Hepatocyte (in vitro differentiated cells): ENCODE results near the gene MLXIP. TPM values are rescaled to one million over a fixed set of nuclear protein-coding genes. Genes with fewer than 3 reads are reported as not detected.
A peak's percentile ranks its signal among the peaks of the same experiment; 100 is the strongest.

Experiments
- DNase-seq: peaks from one replicate; pipeline ENCODE4 v3.0.0-alpha.2; 2016; ENCODE audit warnings: low spot score
- H2AFZ ChIP-seq: fragments of 200-600 bp; sonication (generic); 2 replicates; pipeline ENCODE4 v1.6.0; 2016; ENCODE audit warnings: antibody characterized with exemption, mild to moderate bottlenecking
- H3K27ac ChIP-seq: fragments of 200-600 bp; sonication (generic); 2 replicates; pipeline ENCODE4 v1.5.1; 2016; ENCODE audit warnings: mild to moderate bottlenecking
- H3K27me3 ChIP-seq: fragments of 200-600 bp; sonication (generic); 2 replicates; pipeline ENCODE4 v1.6.1; 2016
- H3K36me3 ChIP-seq: fragments of 200-600 bp; sonication (generic); replicated peaks from 2 replicates; pipeline ENCODE4 v1.5.1; 2016; ENCODE audit warnings: low read depth; ENCODE audit not compliant: insufficient read depth
- H3K4me1 ChIP-seq: fragments of 200-600 bp; sonication (generic); 2 replicates; pipeline ENCODE4 v1.5.1; 2016; ENCODE audit warnings: mild to moderate bottlenecking, moderate library complexity; ENCODE audit not compliant: insufficient read depth
- H3K4me2 ChIP-seq: fragments of 200-600 bp; sonication (generic); 2 replicates; pipeline ENCODE4 v1.6.0; 2016
- H3K4me3 ChIP-seq: fragments of 200-600 bp; sonication (generic); 2 replicates; pipeline ENCODE4 v1.5.1; 2016; ENCODE audit warnings: mild to moderate bottlenecking
- H3K79me2 ChIP-seq: fragments of 200-600 bp; sonication (generic); 2 replicates; pipeline ENCODE4 v1.6.0; 2017; ENCODE audit warnings: mild to moderate bottlenecking
- H3K9me2 ChIP-seq: fragments of 200-600 bp; sonication (generic); replicated peaks from 2 replicates; pipeline ENCODE4 v1.6.0; 2017; ENCODE audit warnings: mild to moderate bottlenecking; ENCODE audit not compliant: insufficient read depth
- H3K9me3 ChIP-seq: fragments of 200-600 bp; sonication (generic); 2 replicates; pipeline ENCODE4 v1.5.1; 2016; ENCODE audit warnings: low read depth, mild to moderate bottlenecking
- H4K20me1 ChIP-seq: fragments of 200-600 bp; sonication (generic); 2 replicates; pipeline ENCODE4 v1.6.0; 2016; ENCODE audit warnings: mild to moderate bottlenecking; ENCODE audit not compliant: insufficient read depth, poor library complexity, severe bottlenecking
- EZH2 ChIP-seq: fragments of 200-600 bp; sonication (generic); IDR thresholded peaks from 2 replicates; pipeline ENCODE4 v1.6.1; 2016; ENCODE audit warnings: antibody characterized with exemption, mild to moderate bottlenecking, borderline replicate concordance
- EZH2phosphoT487 ChIP-seq: fragments of 200-600 bp; sonication (generic); IDR thresholded peaks from one replicate; pipeline ENCODE4 v1.6.1; 2018; ENCODE audit warnings: antibody characterized with exemption, mild to moderate bottlenecking, low read depth, moderate library complexity; ENCODE audit not compliant: unreplicated experiment, severe bottlenecking
- WGBS: methylation state at CpG from one replicate; pipeline ENCODE4 v1.1.6; 2016; ENCODE audit warnings: low lambda C conversion rate; ENCODE audit errors: missing lambda C conversion rate; 5-methylcytosine and 5-hydroxymethylcytosine counted together
- polyA plus RNA-seq: library from polyadenylated mRNA; unstranded; fragments of >200 nt; fragmentation: Nextera tagmentation; extraction: Ambion mirVana; gene quantifications from 2 replicates; pipeline ENCODE4 v1.2.1, GENCODE V29; 2016
- total RNA-seq: library from RNA; depleted of rRNA; stranded (reverse); fragments of >200 nt; gene quantifications from 2 replicates; pipeline ENCODE4 v1.2.3, GENCODE V29; 2014
- TF ChIP-seq, protein P1 (sequence below): fragments of 200-600 bp; sonication (generic); IDR thresholded peaks from 2 replicates; pipeline ENCODE4 v1.5.1; 2016; ENCODE audit warnings: antibody characterized with exemption, mild to moderate bottlenecking; ENCODE audit not compliant: poor library complexity

MLXIP gene
- total and polyA plus RNA-seq, 2 experiments from 2014 or later, result 11.5 to 33.1 TPM

DNA sequence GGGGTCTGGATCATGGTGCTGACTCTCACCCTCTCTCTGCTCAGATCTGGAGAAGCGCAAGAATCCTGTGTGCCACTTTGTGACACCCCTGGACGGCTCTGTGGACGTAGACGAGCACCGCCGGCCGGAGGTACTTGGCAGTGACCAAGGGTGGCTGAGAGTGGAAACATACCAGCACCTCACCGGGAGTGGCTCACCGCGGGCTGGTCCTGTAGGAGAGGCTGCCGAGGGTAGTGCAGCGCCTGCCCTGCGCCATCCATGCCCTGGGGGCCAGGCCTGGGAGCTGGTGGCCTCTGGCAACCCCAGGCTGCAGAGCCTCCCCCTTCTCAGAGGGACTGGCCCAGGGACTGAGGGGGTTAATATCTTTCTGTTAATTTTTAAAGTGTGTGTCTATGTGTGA lies 49.3 kb downstream of the MLXIP start:
- Histone ChIP-seq H3K9me2 (no peaks in the 10 kb centered on the region), H3K4me3 (no peak overlapping the region), H3K79me2 (peaks cover 29% of the 10 kb centered on the region), H3K4me2 (no peak overlapping the region), H3K9me3 (no peaks in the 10 kb centered on the region), H3K4me1 (no peaks in the 10 kb centered on the region), H2AFZ (no peak overlapping the region), H3K36me3 (no peaks in the 10 kb centered on the region), H3K27ac (no peak overlapping the region), H4K20me1 (peaks cover 2% of the 10 kb centered on the region), H3K27me3 (no peaks in the 10 kb centered on the region)
- 98% methylated on average over 13 of the region's 13 CpGs for WGBS
- TF ChIP-seq, protein P1, sequence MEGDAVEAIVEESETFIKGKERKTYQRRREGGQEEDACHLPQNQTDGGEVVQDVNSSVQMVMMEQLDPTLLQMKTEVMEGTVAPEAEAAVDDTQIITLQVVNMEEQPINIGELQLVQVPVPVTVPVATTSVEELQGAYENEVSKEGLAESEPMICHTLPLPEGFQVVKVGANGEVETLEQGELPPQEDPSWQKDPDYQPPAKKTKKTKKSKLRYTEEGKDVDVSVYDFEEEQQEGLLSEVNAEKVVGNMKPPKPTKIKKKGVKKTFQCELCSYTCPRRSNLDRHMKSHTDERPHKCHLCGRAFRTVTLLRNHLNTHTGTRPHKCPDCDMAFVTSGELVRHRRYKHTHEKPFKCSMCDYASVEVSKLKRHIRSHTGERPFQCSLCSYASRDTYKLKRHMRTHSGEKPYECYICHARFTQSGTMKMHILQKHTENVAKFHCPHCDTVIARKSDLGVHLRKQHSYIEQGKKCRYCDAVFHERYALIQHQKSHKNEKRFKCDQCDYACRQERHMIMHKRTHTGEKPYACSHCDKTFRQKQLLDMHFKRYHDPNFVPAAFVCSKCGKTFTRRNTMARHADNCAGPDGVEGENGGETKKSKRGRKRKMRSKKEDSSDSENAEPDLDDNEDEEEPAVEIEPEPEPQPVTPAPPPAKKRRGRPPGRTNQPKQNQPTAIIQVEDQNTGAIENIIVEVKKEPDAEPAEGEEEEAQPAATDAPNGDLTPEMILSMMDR, result no peak
- TF ChIP-seq EZH2 (no peak), EZH2phosphoT487 (no peak)
- DNase-seq, result no peak

DNA sequence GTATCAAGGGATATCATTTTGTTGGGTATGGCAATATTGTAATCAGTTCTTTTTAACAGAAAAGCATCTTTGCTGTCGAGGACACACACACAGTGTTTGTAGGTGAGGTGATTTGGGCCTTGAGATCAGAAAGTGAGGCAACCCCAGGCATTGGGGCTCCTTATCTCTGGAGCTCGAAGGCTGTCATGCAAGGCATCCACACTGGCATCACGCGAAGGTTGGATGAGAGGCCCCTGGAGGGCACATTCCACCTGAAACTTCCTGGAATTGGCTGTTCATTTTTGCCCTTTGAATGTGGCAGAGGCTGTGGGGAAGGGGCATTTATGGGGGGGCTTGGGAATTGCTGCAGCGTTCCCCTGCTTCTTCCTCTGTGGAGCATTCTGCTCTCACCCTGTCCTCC lies 49.9 kb downstream of the MLXIP start:
- no peaks in the 10 kb centered on the region for H3K9me2 ChIP-seq
- no peak overlapping the region for H3K4me3 ChIP-seq
- no peak overlapping the region for H3K4me2 ChIP-seq
- TF ChIP-seq EZH2 (no peak), EZH2phosphoT487 (no peak)
- TF ChIP-seq, protein P1, result no peak
- H3K9me3 ChIP-seq, result no peaks in the 10 kb centered on the region
- no peaks in the 10 kb centered on the region for H3K4me1 ChIP-seq
- 96% methylated on average over 5 of the region's 5 CpGs for WGBS
- no peak for DNase-seq
- no peak overlapping the region for H2AFZ ChIP-seq
- H3K27ac ChIP-seq, result no peak overlapping the region
- H3K36me3 ChIP-seq, result no peaks in the 10 kb centered on the region
- peaks cover 2% of the 10 kb centered on the region for H4K20me1 ChIP-seq
- peaks cover 26% of the 10 kb centered on the region for H3K79me2 ChIP-seq
- no peaks in the 10 kb centered on the region for H3K27me3 ChIP-seq

DNA sequence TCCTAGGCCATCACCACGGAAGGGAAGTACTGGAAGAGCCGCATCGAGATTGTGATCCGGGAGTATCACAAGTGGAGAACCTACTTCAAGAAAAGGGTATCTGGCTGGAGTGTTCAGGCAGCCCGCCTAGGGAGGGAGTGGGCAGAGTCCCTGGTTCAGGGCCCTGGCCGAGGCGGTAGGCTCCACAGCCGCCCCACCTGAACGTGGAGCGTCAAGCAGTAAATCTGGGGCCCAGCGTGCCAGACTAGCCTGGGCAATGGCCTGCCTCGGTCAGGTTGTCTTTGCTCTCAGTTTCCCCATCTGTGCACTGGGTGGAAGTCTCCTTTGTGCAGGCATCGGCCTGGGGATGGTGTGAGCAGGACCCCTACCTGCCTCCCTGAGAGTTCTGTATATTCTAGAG lies 50.6 kb downstream of the MLXIP start:
- Histone ChIP-seq H3K36me3 (no peaks in the 10 kb centered on the region), H3K9me3 (no peaks in the 10 kb centered on the region), H3K9me2 (no peaks in the 10 kb centered on the region), H3K4me2 (no peak overlapping the region), H4K20me1 (peaks cover 2% of the 10 kb centered on the region), H2AFZ (no peak overlapping the region), H3K4me3 (no peak overlapping the region), H3K27me3 (no peaks in the 10 kb centered on the region), H3K27ac (no peak overlapping the region), H3K79me2 (peaks cover 21% of the 10 kb centered on the region), H3K4me1 (no peaks in the 10 kb centered on the region)
- no peak for TF ChIP-seq EZH2phosphoT487
- TF ChIP-seq EZH2, result no peak
- TF ChIP-seq, protein P1, result no peak
- peak; percentile 1 for DNase-seq
- 96% methylated on average over 13 of the region's 13 CpGs for WGBS

DNA sequence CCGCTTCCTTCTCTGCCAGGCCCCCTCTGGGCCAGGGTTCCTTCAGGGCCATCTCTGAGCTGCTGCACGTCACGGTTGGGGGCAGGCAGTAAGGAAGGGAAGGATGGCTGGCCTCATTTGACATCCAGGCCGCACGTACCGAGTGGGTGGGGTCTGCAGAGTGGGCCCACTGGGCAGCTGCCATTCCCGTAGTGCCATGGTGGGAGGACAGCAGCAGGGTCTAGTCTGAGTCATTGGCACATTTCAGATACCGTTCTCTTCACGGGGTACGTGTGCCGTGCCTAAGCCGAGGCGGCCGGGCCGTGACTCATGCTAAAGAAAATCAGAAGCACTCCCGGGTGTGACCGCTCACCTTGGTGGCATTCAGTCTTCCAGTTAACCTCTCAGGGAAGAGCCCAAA lies 51.6 kb downstream of the MLXIP start:
- WGBS, result 96% methylated on average over 17 of the region's 17 CpGs
- Histone ChIP-seq H3K4me2 (no peak overlapping the region), H3K9me2 (no peaks in the 10 kb centered on the region), H3K4me3 (no peak overlapping the region), H3K27me3 (no peaks in the 10 kb centered on the region), H2AFZ (no peak overlapping the region), H3K79me2 (peaks cover 13% of the 10 kb centered on the region), H3K4me1 (no peaks in the 10 kb centered on the region), H3K9me3 (no peaks in the 10 kb centered on the region), H3K36me3 (no peaks in the 10 kb centered on the region), H4K20me1 (peaks cover 2% of the 10 kb centered on the region), H3K27ac (no peak overlapping the region)
- DNase-seq, result no peak
- TF ChIP-seq, protein P1, result no peak
- TF ChIP-seq EZH2phosphoT487, result no peak
- TF ChIP-seq EZH2, result no peak
